Stomach smooth muscle (tissue), 2 donors: Measurements from ENCODE around the gene MAP3K8.
"Not testable (repeated sequence)": the region's sequence is repeated elsewhere in the genome, so short reads cannot be mapped to it uniquely, and the experiment has no call there.

ENCODE experiments used
- H3K27ac ChIP-seq: one replicate; pipeline ENCODE4 v1.7.0; 2013; ENCODE audit warnings: mild to moderate bottlenecking, low read length, inconsistent platforms
- H3K27me3 ChIP-seq, 2 donors: one replicate each; pipeline ENCODE4 v1.7.0; 2013; ENCODE audit warnings: low read length in 2 of 2; ENCODE audit not compliant: insufficient read depth in 2 of 2, control insufficient read depth in 1 of 2
- H3K36me3 ChIP-seq, 2 donors: one replicate each; pipeline ENCODE4 v1.7.0; 2013; ENCODE audit warnings: low read length in 2 of 2; ENCODE audit not compliant: control insufficient read depth in 2 of 2, insufficient read depth in 2 of 2
- H3K4me1 ChIP-seq: one replicate; pipeline ENCODE4 v1.7.0; 2013; ENCODE audit warnings: low read length; ENCODE audit not compliant: control insufficient read depth, insufficient read depth
- H3K4me3 ChIP-seq, 2 donors: one replicate each; pipeline ENCODE4 v1.7.0; 2013; ENCODE audit warnings: low read length in 2 of 2
- H3K9ac ChIP-seq, 2 donors: one replicate each; pipeline ENCODE4 v1.7.0; 2013; ENCODE audit warnings: low read length in 2 of 2, mild to moderate bottlenecking in 1 of 2
- H3K9me3 ChIP-seq, 2 donors: one replicate each; pipeline ENCODE4 v1.7.0; 2013; ENCODE audit warnings: low read length in 2 of 2; ENCODE audit not compliant: control insufficient read depth in 2 of 2
- donor health status: healthy.
- donor health status: Pancreatic carcinoma.

The MAP3K8 gene

DNA sequence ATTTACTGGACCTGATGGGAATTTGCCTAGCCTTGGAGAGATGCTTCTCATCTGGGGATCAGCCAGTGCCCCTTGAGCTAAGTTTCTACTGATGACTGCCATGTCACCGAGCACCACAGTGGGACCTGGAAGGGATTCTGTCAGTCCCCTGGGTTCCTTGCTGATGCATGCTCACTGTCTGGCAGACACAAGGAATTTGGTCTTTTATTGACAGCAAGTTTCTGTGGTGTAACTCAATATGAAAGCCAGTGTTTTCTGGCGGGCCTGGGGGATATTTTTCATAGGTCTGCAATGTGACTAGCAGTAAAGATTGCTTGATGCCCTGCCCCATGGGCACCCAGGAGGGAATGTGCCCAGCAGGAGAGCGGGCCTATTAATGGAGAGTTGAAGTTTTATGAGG, 30.7 kb downstream of the MAP3K8 start:
- H3K9me3 ChIP-seq, result no peaks in the 10 kb centered on the region
- H3K4me1 ChIP-seq, result peaks cover 19% of the 10 kb centered on the region
- no peak overlapping the region for H3K9ac ChIP-seq
- no peak overlapping the region for H3K4me3 ChIP-seq
- H3K36me3 ChIP-seq, result peaks cover 5 to 13% of the 10 kb centered on the region in 2 donors
- H3K27ac ChIP-seq, result no peak overlapping the region
- H3K27me3 ChIP-seq, result no peaks in the 10 kb centered on the region

DNA sequence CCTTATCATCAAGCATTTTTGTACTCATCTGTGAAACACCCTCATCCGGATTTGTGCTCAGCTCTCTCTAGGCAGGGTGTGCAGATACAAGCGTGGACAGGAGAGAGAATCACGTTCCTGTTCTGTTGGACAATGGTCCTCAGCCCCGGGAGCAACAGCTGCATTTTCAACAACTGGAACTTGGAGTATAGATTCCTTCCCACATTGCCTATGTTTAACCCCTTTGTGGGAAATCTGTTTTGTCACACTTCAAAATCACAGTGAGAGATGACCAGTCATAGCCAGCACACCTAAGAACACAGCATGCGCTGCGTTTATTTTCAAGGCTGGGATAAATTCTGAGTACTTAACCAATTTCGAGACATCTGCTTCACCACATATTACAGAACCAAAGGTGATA, 32.5 kb downstream of the MAP3K8 start:
- Histone ChIP-seq H3K27me3 (no peaks in the 10 kb centered on the region), H3K27ac (no peak overlapping the region)

DNA sequence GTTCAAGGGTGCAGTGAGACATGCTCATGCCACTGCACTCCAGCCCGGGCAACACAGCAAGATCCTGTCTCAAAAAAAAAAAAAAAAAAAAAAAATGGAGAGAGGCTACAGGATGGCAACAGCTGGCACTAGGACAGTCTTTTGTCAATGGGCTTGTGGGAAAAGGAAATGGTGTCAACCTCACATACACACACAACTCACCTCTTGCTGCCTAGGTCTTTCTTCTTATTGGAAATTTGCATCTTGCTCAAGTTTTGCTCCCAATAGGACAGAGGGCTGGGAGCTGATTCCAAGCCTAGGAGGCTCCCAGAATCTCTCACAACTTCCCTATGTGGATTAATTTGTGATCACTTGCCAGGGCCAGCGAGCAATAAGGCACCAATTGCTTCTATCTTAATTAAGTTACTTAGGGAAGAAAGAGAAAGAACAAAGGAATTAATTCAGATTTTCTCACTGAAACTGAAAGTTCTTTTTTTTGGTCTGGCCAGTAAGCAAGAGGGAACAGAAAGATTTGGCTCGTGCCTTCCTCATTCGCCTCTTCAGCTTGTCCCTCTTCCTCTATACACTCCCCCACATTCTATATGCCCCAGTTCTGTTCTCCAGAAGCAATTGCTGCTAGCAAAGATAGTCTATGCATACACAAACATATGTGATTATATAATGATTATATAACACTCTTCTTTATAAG, 33.8 kb downstream of the MAP3K8 start:
- Histone ChIP-seq H3K4me3 (no peak overlapping the region), H3K4me1 (peaks cover 9% of the 10 kb centered on the region), H3K27me3 (no peaks in the 10 kb centered on the region), H3K27ac (no peak overlapping the region), H3K36me3 (no peaks in the 10 kb centered on the region), H3K9ac (no peak overlapping the region), H3K9me3 (no peaks in the 10 kb centered on the region)

More for the DNA sequence above, 32.5 kb downstream of the MAP3K8 start:
- Histone ChIP-seq H3K4me1 (peaks cover 10% of the 10 kb centered on the region), H3K36me3 (peaks cover 3 to 5% of the 10 kb centered on the region in 2 donors), H3K9me3 (no peaks in the 10 kb centered on the region), H3K4me3 (no peak overlapping the region), H3K9ac (no peak overlapping the region)

GRCh38 chr10:30472414-30473155, 38.6 kb downstream of the MAP3K8 start:
- Histone ChIP-seq H3K36me3 (no peaks in the 10 kb centered on the region), H3K9ac (no peak overlapping the region), H3K4me3 (no peak overlapping the region), H3K27me3 (no peaks in the 10 kb centered on the region), H3K4me1 (no peaks in the 10 kb centered on the region), H3K27ac (no peak overlapping the region), H3K9me3 (no peaks in the 10 kb centered on the region)

DNA sequence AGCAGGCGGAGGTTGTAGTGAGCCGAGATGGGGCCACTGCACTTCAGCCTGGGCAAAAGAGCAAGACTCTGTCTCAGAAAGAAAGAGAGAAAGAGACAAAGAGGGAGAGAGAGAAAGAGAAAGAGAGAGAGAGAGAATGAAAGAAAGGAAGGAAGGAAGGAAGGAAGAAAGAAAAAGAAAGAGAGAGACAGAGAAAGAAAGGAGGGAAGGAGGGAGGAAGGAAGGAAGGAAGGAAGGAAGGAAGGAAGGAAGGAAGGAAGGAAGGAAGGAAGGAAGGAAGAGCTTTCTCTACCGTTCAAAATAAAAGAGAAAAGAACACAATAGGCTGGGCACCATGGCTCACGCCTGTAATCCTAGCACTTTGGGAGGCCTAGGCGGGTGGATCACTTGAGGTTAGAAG, 41.5 kb downstream of the MAP3K8 start:
- H3K36me3 ChIP-seq, H3K4me1 ChIP-seq, H3K4me3 ChIP-seq, H3K27ac ChIP-seq, H3K9ac ChIP-seq, H3K27me3 ChIP-seq, H3K9me3 ChIP-seq: not testable (repeated sequence)

- Histone ChIP-seq H3K4me3 (no peak overlapping the region), H3K27ac (no peak overlapping the region), H3K36me3 (no peaks in the 10 kb centered on the region), H3K9ac (no peak overlapping the region), H3K9me3 (no peaks in the 10 kb centered on the region), H3K27me3 (no peaks in the 10 kb centered on the region), H3K4me1 (no peaks in the 10 kb centered on the region)
Measured at GRCh38 chr10:30476511-30477155, 42.6 kb downstream of the MAP3K8 start.

DNA sequence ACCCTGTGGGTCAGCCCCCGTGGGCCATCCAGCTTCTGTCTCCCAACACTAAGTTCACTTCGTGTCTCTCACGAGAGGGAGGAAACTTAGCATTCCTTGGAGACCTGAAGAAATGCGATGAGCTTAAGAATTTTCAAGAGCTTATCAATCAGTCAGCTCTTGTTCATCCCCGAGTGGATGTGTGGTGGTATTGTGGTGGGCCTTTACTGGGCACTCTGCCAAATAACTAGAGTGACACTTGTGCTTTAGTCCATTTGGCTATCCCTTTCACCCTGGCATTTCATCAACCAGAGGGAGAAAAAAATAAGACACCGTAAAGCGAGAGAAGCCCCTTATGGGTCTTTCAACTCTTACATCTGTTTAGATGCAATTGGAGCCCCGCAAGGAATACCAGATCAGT, 45.5 kb downstream of the MAP3K8 start:
- H3K27me3 ChIP-seq, H3K27ac ChIP-seq, H3K9me3 ChIP-seq, H3K4me3 ChIP-seq, H3K36me3 ChIP-seq, H3K9ac ChIP-seq, H3K4me1 ChIP-seq: not testable (repeated sequence)

DNA sequence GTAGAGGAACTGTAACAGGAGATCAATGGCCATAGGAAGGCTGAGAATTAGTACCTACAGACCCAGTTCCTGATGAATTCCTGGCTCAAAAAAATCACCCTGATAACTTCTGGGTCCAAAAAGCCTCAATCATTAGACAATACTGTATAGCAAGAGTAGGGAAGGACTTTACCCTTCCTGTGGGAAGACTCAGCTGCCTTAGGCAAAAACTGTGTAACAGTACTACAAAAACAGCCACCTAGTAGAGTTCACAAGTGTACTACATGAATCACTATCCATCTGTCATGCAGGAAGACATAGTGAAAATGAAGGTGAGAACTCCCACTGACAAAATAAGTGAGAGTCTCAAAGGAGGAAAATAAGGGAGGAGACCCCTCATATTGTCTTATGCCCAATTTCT, 47.6 kb downstream of the MAP3K8 start:
- H3K9me3 ChIP-seq, result peaks cover 0 to 2% of the 10 kb centered on the region in 2 donors
- no peak overlapping the region for H3K9ac ChIP-seq
- H3K36me3 ChIP-seq, result no peaks in the 10 kb centered on the region
- H3K4me1 ChIP-seq, result no peaks in the 10 kb centered on the region
- H3K27me3 ChIP-seq, result no peaks in the 10 kb centered on the region
- H3K27ac ChIP-seq, result no peak overlapping the region
- H3K4me3 ChIP-seq, result no peak overlapping the region

GRCh38 chr10:30488316-30488715, 54.3 kb downstream of the MAP3K8 start:
- H3K4me3 ChIP-seq, result no peak overlapping the region
- no peak overlapping the region for H3K9ac ChIP-seq
- no peak overlapping the region for H3K27ac ChIP-seq
- H3K4me1 ChIP-seq, result peaks cover 2% of the 10 kb centered on the region
- H3K9me3 ChIP-seq, result peaks cover 0 to 2% of the 10 kb centered on the region in 2 donors
- no peaks in the 10 kb centered on the region for H3K36me3 ChIP-seq
- H3K27me3 ChIP-seq, result no peaks in the 10 kb centered on the region

- Histone ChIP-seq H3K27ac (no peak overlapping the region), H3K27me3 (no peaks in the 10 kb centered on the region)
Measured at GRCh38 chr10:30489346-30489745, 55.4 kb downstream of the MAP3K8 start.

More at GRCh38 chr10:30489346-30489745, 55.4 kb downstream of the MAP3K8 start:
- Histone ChIP-seq H3K9ac (no peak overlapping the region), H3K9me3 (no peaks in the 10 kb centered on the region), H3K4me1 (peaks cover 2% of the 10 kb centered on the region), H3K4me3 (no peak overlapping the region), H3K36me3 (no peaks in the 10 kb centered on the region)
